Activated B cell treated with CpG ODN at 0.5 μM for 24 hours (primary cell): ENCODE results near the gene TASP1. TPM values are rescaled to one million over a fixed set of nuclear protein-coding genes. Genes with fewer than 3 reads are reported as not detected.

ENCODE experiments used
- ATAC-seq: fragments of 200-7000 bp; cut with Tn5 transposase; one replicate; pipeline ENCODE4 v1.10.0; 2021; ENCODE audit warnings: low read depth, mild to moderate bottlenecking, moderate library complexity
- CTCF ChIA-PET: fragments of 350-600 bp; sonication (Branson Sonifier 250); formaldehyde crosslinking; loops from one replicate; lab custom pipeline; 2021; ENCODE audit warnings: antibody characterized with exemption; lab: Charles Lee
- POLR2A ChIA-PET: fragments of 350-600 bp; sonication (Branson Sonifier 250); formaldehyde crosslinking; loops from one replicate; lab custom pipeline; 2021; ENCODE audit warnings: antibody characterized with exemption; lab: Charles Lee
- DNase-seq: peaks from one replicate; pipeline ENCODE4 v3.0.0; 2022
- H3K27ac Mint-ChIP-seq: one replicate; pipeline ENCODE4 v1.8.0; 2020; ENCODE audit warnings: mixed read lengths
- H3K27me3 Mint-ChIP-seq: one replicate; pipeline ENCODE4 v1.8.0; 2021; ENCODE audit warnings: mixed read lengths
- H3K36me3 Mint-ChIP-seq: one replicate; pipeline ENCODE4 v1.8.0; 2021; ENCODE audit warnings: low read depth, mixed read lengths
- H3K4me1 Mint-ChIP-seq: one replicate; pipeline ENCODE4 v1.8.0; 2021; ENCODE audit warnings: mixed read lengths
- H3K4me3 Mint-ChIP-seq: one replicate; pipeline ENCODE4 v1.8.0; 2020; ENCODE audit warnings: mild to moderate bottlenecking, mixed read lengths
- H3K9me3 Mint-ChIP-seq: one replicate; pipeline ENCODE4 v1.8.0; 2020; ENCODE audit warnings: mixed read lengths
- intact Hi-C: fragments of 100-400 bp; cut with micrococcal nuclease; formaldehyde crosslinking; loops from one replicate; pipeline ENCODE4 v1.15.1; 2024
- total RNA-seq: library from RNA; stranded (reverse); gene quantifications from 2 replicates; pipeline ENCODE4 v1.2.3, GENCODE V29; 2022
- TF ChIP-seq, protein P1 (sequence below): fragments of 200-600 bp; IDR thresholded peaks from one replicate; pipeline ENCODE4 v1.8.0; 2022; ENCODE audit warnings: antibody characterized with exemption, mild to moderate bottlenecking

TASP1 gene
- total RNA-seq, 1 donor from 2014 or later = 20.6 TPM

DNA sequence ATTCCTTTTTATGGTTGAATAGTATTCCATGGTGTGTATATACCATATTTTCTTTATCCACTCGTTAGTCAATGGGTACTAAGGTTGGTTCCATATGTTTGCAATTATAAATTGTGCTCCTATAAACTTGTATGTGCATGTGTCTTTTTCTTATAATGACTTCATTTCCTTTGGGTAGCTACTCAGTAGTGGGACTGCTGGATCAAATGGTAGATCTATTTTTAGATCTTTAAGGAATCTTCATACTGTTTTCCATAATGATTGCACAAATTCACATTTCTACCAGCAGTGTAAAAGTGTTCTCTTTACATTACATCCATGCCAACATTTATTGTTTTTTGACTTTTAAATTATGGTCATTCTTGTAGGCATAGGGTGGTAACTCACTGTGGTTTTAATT is 164.3 kb downstream of the TASP1 start:
- H3K4me3 Mint-ChIP-seq = no peak overlapping the region
- no peak overlapping the region for H3K27ac Mint-ChIP-seq
- H3K27me3 Mint-ChIP-seq = no peaks in the 10 kb centered on the region
- H3K36me3 Mint-ChIP-seq = peaks cover 25% of the 10 kb centered on the region
- ChIA-PET CTCF (no interaction called here), POLR2A (no interaction called here)
- no peak for ATAC-seq
- H3K9me3 Mint-ChIP-seq = peaks cover 3% of the 10 kb centered on the region
- no peaks in the 10 kb centered on the region for H3K4me1 Mint-ChIP-seq
- TF ChIP-seq, protein P1, sequence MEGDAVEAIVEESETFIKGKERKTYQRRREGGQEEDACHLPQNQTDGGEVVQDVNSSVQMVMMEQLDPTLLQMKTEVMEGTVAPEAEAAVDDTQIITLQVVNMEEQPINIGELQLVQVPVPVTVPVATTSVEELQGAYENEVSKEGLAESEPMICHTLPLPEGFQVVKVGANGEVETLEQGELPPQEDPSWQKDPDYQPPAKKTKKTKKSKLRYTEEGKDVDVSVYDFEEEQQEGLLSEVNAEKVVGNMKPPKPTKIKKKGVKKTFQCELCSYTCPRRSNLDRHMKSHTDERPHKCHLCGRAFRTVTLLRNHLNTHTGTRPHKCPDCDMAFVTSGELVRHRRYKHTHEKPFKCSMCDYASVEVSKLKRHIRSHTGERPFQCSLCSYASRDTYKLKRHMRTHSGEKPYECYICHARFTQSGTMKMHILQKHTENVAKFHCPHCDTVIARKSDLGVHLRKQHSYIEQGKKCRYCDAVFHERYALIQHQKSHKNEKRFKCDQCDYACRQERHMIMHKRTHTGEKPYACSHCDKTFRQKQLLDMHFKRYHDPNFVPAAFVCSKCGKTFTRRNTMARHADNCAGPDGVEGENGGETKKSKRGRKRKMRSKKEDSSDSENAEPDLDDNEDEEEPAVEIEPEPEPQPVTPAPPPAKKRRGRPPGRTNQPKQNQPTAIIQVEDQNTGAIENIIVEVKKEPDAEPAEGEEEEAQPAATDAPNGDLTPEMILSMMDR = no peak
- intact Hi-C loops = no loop called here
- no peak for DNase-seq

- peaks cover 3% of the 10 kb centered on the region for H3K9me3 Mint-ChIP-seq
- CTCF ChIA-PET = no interaction called here
- intact Hi-C loops = no loop called here
- H3K27ac Mint-ChIP-seq = no peak overlapping the region
- H3K27me3 Mint-ChIP-seq = no peaks in the 10 kb centered on the region
- POLR2A ChIA-PET = no interaction called here
- no peak for ATAC-seq
- TF ChIP-seq, protein P1 = no peak
- H3K4me3 Mint-ChIP-seq = no peak overlapping the region
- no peaks in the 10 kb centered on the region for H3K4me1 Mint-ChIP-seq
- DNase-seq = no peak
- peaks cover 28% of the 10 kb centered on the region for H3K36me3 Mint-ChIP-seq
These were observed 169.5 kb downstream of the TASP1 start for GRCh38 chr20:13469262-13469661.

DNA sequence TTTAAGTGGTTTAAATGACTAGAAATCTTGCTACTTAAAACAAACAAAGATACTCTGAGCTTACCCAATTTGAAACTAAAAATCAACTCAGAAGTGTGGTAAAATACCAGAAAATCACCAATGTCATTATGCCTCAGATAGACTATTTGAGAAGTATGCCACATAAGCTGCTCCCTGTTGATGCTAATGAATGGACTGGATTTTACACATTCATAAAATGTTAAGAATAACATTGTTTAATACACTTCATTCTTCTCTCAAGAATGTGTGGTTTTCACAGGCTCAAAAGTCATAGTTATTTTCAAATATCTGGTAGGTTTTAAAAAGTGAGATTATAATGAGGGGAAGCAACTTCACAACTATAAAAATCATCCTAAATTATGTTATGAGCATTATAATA is 170.6 kb downstream of the TASP1 start:
- Mint-ChIP-seq H3K4me1 (no peaks in the 10 kb centered on the region), H3K27ac (no peak overlapping the region), H3K4me3 (no peak overlapping the region), H3K36me3 (peaks cover 31% of the 10 kb centered on the region), H3K27me3 (no peaks in the 10 kb centered on the region), H3K9me3 (no peaks in the 10 kb centered on the region)
- TF ChIP-seq, protein P1 = no peak
- intact Hi-C loops = no loop called here
- ChIA-PET CTCF (no interaction called here), POLR2A (no interaction called here)
- no peak for DNase-seq
- ATAC-seq = no peak

DNA sequence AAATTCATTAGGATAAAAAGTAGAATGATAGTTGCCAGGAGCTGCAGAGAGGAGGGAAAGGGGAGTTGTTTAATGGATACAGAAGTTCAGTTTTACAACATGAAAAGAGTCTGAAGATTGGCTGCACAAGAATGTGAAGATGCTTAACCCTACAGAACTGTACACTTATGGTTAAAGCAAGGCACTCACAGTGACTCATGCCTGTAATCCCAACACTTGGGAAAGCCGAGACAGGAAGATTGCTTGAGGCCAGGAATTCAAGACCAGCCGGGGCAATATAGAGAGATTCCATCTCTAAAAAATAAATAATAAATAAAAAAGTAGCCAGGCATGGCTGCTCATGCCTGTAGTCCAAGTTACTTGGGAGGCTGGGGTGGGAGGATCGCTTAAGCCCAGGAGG is 174.0 kb downstream of the TASP1 start:
- DNase-seq (no peak), ATAC-seq (no peak)
- intact Hi-C loops = no loop called here
- peaks cover 15% of the 10 kb centered on the region for H3K36me3 Mint-ChIP-seq
- no peak overlapping the region for H3K4me3 Mint-ChIP-seq
- TF ChIP-seq, protein P1 = no peak
- ChIA-PET CTCF (no interaction called here), POLR2A (no interaction called here)
- no peaks in the 10 kb centered on the region for H3K4me1 Mint-ChIP-seq
- no peaks in the 10 kb centered on the region for H3K27me3 Mint-ChIP-seq
- no peak overlapping the region for H3K27ac Mint-ChIP-seq
- H3K9me3 Mint-ChIP-seq = no peaks in the 10 kb centered on the region

- Mint-ChIP-seq H3K27ac (no peak overlapping the region), H3K4me3 (no peak overlapping the region), H3K36me3 (peaks cover 7% of the 10 kb centered on the region), H3K4me1 (no peaks in the 10 kb centered on the region), H3K9me3 (no peaks in the 10 kb centered on the region), H3K27me3 (no peaks in the 10 kb centered on the region)
- intact Hi-C loops = no loop called here
- ATAC-seq = no peak
- no peak for DNase-seq
- ChIA-PET CTCF (interaction anchor here (0.8 to 1.2 kb wide), 2 partner anchors 9 to 84 kb away, joined by 3 read pairs; no protein-coding TSS in a partner anchor), POLR2A (no interaction called here)
- TF ChIP-seq, protein P1 = no peak
These were observed 176.8 kb downstream of the TASP1 start for GRCh38 chr20:13461849-13462458.
